Stimulated activated CD8-positive, alpha-beta memory T cell treated with anti-CD3 and anti-CD28 coated beads, Interleukin-15, amount 100 ng/mL, for 24 hours (primary cell): Measurements from ENCODE around the gene CHM.

Experiments used
- DNase-seq: peaks from one replicate; pipeline ENCODE4 v3.0.0-alpha.2; 2020; ENCODE audit warnings: low read depth

CHM gene

GRCh38 chrX:85905851-85906250, 141.5 kb downstream of the CHM start:
- DNase-seq: no peak

- DNase-seq: no peak
These were observed 143.5 kb downstream of the CHM start for GRCh38 chrX:85903692-85904471.

- DNase-seq: no peak
These were observed 149.8 kb downstream of the CHM start for GRCh38 chrX:85897362-85898126.

- DNase-seq: no peak
These were observed 164.8 kb downstream of the CHM start for GRCh38 chrX:85882601-85883000.

- DNase-seq: no peak
These were observed 176.8 kb downstream of the CHM start for GRCh38 chrX:85870585-85870984.

- DNase-seq: no peak
These were observed 182.0 kb downstream of the CHM start for GRCh38 chrX:85865324-85865723.

GRCh38 chrX:85859426-85859825, 187.9 kb downstream of the CHM start:
- DNase-seq: no peak

- no peak for DNase-seq
These were observed 195.9 kb downstream of the CHM start for GRCh38 chrX:85851418-85851817.

- DNase-seq: no peak
These were observed 210.5 kb downstream of the CHM start for GRCh38 chrX:85836868-85837267.

- no peak for DNase-seq
These were observed 218.6 kb downstream of the CHM start for GRCh38 chrX:85828771-85829170.

- no peak for DNase-seq
These were observed 232.1 kb downstream of the CHM start for GRCh38 chrX:85815203-85815751.
